ENCODE results near the gene KLK8. TPM values are rescaled to one million over a fixed set of nuclear protein-coding genes. Genes with fewer than 3 reads are reported as not detected.

The KLK8 gene
- polyA plus RNA-seq, 2 of the 4 experiments (the other 2 are of a cell fraction) = not detected

GRCh38 chr19:51015691-51016267, 14.4 kb upstream of the KLK8 start:
- ATAC-seq (no peak), DNase-seq (ENCODE audit: low read depth in 1 of 2, low spot score in 1 of 2) (no peak), FAIRE-seq (no peak)
- peaks cover 23% of the 10 kb centered on the region for H3K4me1 ChIP-seq
- ChIA-PET POLR2A (no interaction called here), CTCF (interaction anchor here (1.0 to 8.8 kb wide), 18 partner anchors 13 to 304 kb away, joined by 3 to 147 read pairs (median 6); partner anchors contain the start of gene KLK8)
- no peak overlapping the region for H3K4me2 ChIP-seq
- H3K27ac ChIP-seq = no peak overlapping the region
- no peak overlapping the region for H3K4me3 ChIP-seq
- H3K9me3 ChIP-seq = no peaks in the 10 kb centered on the region
- 66% methylated on average over 19 of the region's 19 CpGs for WGBS (ENCODE audit: missing lambda C conversion rate)
- no peak for TF ChIP-seq HEYL (CRISPR knock-in tag; IDR thresholded peaks at IDR 0.05)
- no peak for TF ChIP-seq NPAS2 (CRISPR knock-in tag; IDR thresholded peaks at IDR 0.05; ENCODE audit: borderline replicate concordance)
- TF ChIP-seq FOXS1 (CRISPR knock-in tag; IDR thresholded peaks at IDR 0.05) = no peak
- TF ChIP-seq PBX3 (IDR thresholded peaks at IDR 0.05) = no peak
- TF ChIP-seq CHD2 (IDR thresholded peaks at IDR 0.05; ENCODE audit: low read length, partially characterized antibody) = no peak
- TF ChIP-seq, protein P1, sequence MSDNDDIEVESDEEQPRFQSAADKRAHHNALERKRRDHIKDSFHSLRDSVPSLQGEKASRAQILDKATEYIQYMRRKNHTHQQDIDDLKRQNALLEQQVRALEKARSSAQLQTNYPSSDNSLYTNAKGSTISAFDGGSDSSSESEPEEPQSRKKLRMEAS (IDR thresholded peaks at IDR 0.05) = no peak
- TF ChIP-seq TFCP2L1 (CRISPR knock-in tag; IDR thresholded peaks at IDR 0.05) = no peak
- no peak for TF ChIP-seq HES2 (IDR thresholded peaks at IDR 0.05)

DNA sequence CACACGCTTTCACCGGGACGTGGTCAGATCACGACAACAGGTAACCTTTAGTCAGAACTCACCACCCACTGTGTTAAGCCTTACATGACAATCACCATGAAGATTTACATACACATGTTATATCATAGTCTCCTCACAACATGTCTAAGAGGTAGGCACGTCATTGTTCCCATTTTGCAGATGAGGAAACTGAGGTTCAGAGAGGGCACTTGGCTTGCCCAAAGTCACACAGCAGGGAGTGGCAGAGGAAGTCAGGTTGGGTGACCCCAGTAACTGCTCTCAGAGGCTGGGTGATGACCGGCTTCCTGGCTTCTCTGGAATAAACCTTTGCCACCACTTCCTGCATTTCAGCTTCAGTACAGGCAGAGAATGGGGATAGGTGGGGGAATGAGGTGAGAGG, 12.8 kb upstream of the KLK8 start:
- ATAC-seq (no peak), FAIRE-seq (no peak), DNase-seq (ENCODE audit: low read depth in 1 of 2, low spot score in 1 of 2) (no peak)
- no peak overlapping the region for H3K27ac ChIP-seq
- peaks cover 19% of the 10 kb centered on the region for H3K4me1 ChIP-seq
- WGBS (ENCODE audit: missing lambda C conversion rate) = 53% methylated on average over 6 of the region's 6 CpGs
- TF ChIP-seq ZFP36 (IDR thresholded peaks at IDR 0.05; ENCODE audit: borderline replicate concordance, partially characterized antibody) (peak; percentile 25), MYC (IDR thresholded peaks at IDR 0.05; ENCODE audit: borderline replicate concordance, low read length) (no peak)
- H3K4me3 ChIP-seq = no peak overlapping the region
- ChIA-PET CTCF (interaction anchor here (1.0 to 1.6 kb wide), 3 partner anchors 80 to 117 kb away, joined by 3 read pairs; no protein-coding TSS in a partner anchor), POLR2A (no interaction called here)
- no peaks in the 10 kb centered on the region for H3K9me3 ChIP-seq
- no peak overlapping the region for H3K4me2 ChIP-seq

- WGBS (ENCODE audit: missing lambda C conversion rate) = 36% methylated on average over 12 of the region's 12 CpGs
- Histone ChIP-seq H3K4me1 (peaks cover 4% of the 10 kb centered on the region; the same call in 1 of the 3 replicates), H3K9me3 (no peaks in the 10 kb centered on the region), H3K27ac (no peak overlapping the region), H3K4me2 (no peak overlapping the region), H3K4me3 (no peak overlapping the region)
- ATAC-seq (no peak), FAIRE-seq (no peak), DNase-seq (ENCODE audit: low read depth in 1 of 2, low spot score in 1 of 2) (no peak)
- TF ChIP-seq ZFP36 (IDR thresholded peaks at IDR 0.05; ENCODE audit: borderline replicate concordance, partially characterized antibody) (peak; percentile 84), RAD21 (conservative IDR thresholded peaks at IDR 0.05 in 1 of 2, IDR thresholded peaks at IDR 0.05 in 1 of 2) (no peak)
- POLR2A ChIA-PET = no interaction called here
- CTCF ChIA-PET = interaction anchor here (0.7 to 4.3 kb wide), 9 partner anchors 9 to 146 kb away, joined by 3 to 16 read pairs (median 5); no protein-coding TSS in a partner anchor
These were observed 11.3 kb upstream of the KLK8 start for GRCh38 chr19:51012661-51013190.

- FAIRE-seq (no peak), ATAC-seq (peak in 1 of 2 experiments; percentile 29; a peak in 2 of 6 replicates), DNase-seq (ENCODE audit: low read depth in 1 of 2, low spot score in 1 of 2) (no peak)
- no peak overlapping the region for H3K27ac ChIP-seq
- no peaks in the 10 kb centered on the region for H3K9me3 ChIP-seq
- TF ChIP-seq CBX8 (IDR thresholded peaks at IDR 0.05) (no peak), FOSB (CRISPR knock-in tag; IDR thresholded peaks at IDR 0.05) (no peak), HOXA7 (CRISPR knock-in tag; IDR thresholded peaks at IDR 0.05) (no peak), EHMT2 (IDR thresholded peaks at IDR 0.05; ENCODE audit: low read depth) (no peak)
- H3K4me1 ChIP-seq = no peaks in the 10 kb centered on the region
- H3K4me2 ChIP-seq = no peak overlapping the region
- WGBS (ENCODE audit: missing lambda C conversion rate) = 9% methylated on average over 4 of the region's 4 CpGs
- H3K4me3 ChIP-seq = no peak overlapping the region
- ChIA-PET POLR2A (no interaction called here), CTCF (interaction anchor here (1.4 to 4.3 kb wide), 3 partner anchors 11 to 88 kb away, joined by 4 to 16 read pairs (median 7); no protein-coding TSS in a partner anchor)
These were observed 8.8 kb upstream of the KLK8 start for GRCh38 chr19:51010066-51010795.
